HG03135 (cell line): Measurements from ENCODE around the gene LACRT.
"Not testable (repeated sequence)": the region's sequence is repeated elsewhere in the genome, so short reads cannot be mapped to it uniquely, and the experiment has no call there.

ENCODE experiments used
- ATAC-seq: cut with Tn5 transposase; IDR thresholded peaks from one replicate; pipeline ENCODE4 v1.9.1; 2021; ENCODE audit warnings: mild to moderate bottlenecking, moderate library complexity; ENCODE audit not compliant: unreplicated experiment

LACRT gene

DNA sequence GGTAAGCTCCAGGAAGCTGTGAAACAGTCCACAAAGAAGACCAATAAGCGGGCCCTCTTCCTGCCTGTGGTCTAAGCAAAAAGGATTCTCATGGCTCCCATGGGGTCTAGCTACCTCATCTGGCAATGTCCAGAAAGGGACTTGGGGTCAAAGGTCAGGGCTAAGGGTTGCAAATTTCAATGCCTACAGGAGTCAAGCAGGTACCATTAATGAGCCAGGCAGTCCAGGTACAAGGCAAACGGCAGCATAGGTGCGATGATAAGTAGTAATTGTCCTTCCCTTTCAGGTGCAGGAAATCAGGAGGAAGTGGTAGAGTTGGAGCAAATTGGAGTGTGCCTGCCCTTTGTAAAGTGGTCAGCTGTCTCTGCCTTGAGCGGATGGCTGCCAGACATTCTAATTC, 6.4 kb upstream of the LACRT start:
- ATAC-seq = no peak

DNA sequence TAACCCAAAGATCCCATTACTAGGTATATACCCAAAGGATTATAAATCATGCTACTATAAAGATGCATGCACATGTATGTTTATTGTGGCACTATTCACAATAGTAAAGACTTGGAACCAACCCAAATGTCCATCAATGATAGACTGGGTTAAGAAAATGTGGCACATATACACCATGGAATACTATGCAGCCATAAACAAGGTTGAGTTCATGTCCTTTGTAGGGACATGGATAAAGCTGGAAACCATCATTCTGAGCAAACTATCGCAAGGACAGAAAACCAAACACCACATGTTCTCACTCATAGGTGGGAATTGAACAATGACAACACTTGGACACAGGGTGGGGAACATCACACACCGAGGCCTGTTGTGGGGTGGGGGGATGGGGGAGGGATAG, 4.4 kb upstream of the LACRT start:
- not testable (repeated sequence) for ATAC-seq

DNA sequence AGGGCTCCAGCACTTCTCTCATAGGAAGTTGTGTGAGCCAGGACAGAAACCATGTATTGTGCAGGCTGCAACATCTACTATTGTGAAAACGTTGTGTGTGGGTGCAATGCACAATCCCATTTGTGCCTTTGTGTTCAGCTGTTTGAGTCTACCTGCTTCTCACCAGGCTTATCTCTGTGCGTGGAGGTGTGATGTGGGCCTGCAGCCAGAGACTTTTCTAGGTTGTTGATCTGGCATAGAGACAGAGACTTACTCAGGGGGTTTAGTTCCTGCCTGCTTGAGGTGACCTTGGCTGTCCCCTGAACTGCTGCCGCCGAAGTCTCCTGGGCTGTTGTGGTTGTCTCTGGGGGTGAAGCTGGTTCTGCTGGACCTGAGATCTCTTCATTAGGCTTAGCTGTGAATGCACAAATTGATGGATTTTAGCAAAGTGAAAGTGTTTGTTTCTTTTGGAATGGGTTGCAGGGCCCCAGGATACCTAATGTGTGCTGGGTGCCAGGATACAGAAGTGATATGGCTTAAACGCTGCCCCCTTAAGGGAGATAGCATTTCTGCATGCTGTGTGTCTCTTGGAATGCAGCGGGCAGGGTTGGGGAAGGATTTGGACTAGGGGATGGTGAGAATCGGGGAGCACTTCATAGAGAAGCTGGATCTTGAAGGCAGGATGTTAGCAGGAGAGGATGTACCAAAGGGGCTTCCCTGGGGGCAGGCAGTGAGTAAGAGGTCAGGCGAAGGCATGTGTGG, 2.5 kb downstream of the LACRT start:
- ATAC-seq = no peak

- no peak for ATAC-seq
Measured at GRCh38 chr12:54631551-54631950, 3.1 kb downstream of the LACRT start.

GRCh38 chr12:54629925-54630324, 4.8 kb downstream of the LACRT start:
- ATAC-seq = no peak

DNA sequence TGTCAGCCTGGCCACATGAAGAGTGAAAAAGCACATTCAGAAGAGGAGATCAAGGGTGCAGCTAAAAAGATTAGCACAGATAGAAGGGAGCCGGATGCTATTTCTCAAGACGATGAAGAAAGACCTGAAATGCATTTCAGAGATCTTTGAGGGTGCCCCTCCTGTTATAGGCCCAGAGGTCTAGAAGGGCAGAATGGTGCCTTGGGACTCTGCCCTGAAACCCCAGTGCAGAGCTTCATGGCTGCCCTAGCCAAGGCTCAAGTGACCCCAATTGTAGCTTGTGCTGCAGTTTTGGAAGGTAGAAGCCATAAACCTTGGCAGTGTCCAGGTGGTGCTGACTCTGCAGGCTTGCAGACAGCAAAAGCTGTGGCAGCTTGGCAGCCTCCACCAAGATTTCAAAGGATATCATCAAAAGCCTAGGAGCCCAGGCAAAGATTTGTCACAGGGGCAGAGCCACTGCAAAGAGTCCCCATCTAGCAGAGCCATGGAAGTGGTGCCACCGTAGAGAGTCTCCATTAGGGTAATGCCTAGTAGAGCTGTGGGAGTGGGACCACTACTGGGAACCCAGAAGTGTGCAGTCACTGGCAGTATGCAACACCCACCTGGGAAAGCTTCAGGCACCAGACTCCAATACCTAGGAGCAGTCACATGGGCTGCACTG, 6.4 kb downstream of the LACRT start:
- ATAC-seq = no peak

- no peak for ATAC-seq
Measured at GRCh38 chr12:54627304-54627703, 7.4 kb downstream of the LACRT start.

DNA sequence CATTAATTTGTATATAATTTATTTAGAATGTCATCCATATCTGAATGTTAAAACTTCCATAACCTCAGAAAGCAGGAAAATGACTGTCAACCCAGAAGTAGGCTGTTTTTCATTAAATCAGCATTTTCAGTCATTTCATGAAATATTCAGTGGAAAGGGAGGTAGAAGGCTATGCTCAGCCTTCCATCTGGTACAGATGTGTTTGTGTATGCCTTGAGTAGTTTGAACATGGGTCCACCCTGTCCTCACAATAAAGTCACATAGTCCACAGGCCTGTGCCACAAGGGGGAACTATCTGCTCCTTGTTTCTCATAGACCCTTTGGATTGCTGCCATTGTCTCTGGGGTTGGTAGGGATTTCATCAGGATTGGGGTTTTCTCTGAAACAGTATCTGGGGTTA, 9.1 kb downstream of the LACRT start:
- no peak for ATAC-seq

GRCh38 chr12:54624315-54625279, 10.1 kb downstream of the LACRT start:
- ATAC-seq = no peak

- no peak for ATAC-seq
Measured at GRCh38 chr12:54622463-54623183, 12.1 kb downstream of the LACRT start.

- no peak for ATAC-seq
Measured at GRCh38 chr12:54616933-54617680, 17.6 kb downstream of the LACRT start.

DNA sequence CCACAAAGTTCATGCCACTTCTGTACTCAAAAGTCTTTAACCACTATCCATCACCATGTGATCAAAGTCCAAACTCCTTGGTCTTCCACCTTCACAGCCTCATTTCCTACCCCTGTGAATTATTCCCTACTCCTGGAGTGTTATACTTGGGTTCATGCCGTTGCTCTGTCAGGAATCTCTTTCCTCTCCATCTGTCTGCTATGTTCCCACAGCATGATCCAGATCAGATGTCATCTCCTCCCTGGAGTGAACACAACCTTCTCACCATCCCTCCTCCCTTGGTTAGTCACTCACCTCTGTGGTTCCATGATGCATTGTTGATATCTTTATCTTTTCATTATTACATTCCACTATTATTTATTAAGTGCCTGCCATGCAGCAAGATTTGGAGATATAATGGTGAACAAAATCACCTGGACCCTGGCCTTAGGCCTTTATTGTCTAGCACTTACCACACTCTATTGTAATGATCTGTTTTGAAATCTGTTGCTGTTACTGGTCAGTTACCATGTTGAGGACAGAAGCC, 22.4 kb downstream of the LACRT start:
- ATAC-seq = no peak

DNA sequence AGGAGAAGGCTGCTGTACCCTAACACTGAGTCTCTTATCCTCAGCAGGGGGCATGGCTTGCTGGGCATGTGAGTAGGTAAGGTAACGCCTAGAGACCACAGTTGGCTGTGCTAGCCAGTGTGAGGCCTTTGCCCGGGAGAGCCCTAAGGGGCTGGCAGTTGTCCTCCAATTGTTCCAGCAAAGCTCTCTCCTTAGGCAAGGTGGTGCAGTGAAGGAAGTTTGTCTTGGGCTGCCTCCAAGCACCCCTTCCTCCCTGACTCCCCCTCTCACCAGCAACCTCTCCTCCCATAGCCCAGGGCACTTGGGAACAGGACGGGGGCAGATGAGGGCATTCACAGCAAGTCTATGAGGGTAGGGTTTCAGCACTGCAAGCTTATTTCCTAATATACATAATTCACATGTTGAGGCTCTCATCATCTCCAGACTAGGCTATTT, 23.0 kb downstream of the LACRT start:
- ATAC-seq = no peak

DNA sequence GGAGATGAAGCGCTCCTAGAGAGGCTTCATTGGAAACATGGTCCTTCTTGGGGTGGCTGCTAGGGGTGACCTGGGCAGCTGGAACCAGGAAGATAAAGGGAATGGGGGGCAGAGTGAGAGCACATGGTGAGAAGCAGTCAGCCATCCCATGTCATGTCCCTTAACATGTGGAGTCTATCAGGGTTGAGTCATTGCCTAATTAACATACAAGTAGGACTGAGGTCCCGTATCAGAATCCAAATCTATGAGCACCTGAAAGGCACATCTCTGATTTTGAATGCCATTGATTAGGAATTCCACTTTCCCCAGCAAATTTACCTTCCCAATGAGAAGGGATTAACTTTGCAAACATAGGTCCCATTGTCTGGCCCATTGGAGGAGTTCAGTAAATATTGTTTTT, 25.9 kb downstream of the LACRT start:
- ATAC-seq = no peak

DNA sequence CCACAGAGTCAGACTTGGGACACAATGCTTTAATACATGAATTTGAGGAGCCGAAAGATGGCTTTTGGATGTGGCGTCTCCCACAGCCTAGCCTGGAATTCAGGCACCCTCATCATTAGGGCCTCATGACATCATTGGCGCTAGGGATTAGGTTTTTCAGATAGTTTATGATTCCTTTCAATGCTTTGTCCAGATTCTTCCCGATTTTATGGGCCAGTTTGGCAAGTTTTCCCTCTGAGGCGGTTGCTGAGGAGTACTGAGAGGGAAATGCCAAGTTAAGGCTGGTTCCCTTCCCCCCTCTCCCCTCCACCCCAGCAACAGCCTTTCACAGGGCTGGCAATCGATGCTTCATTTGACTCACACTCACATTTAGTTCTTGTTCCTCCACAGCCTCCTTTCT, 26.5 kb downstream of the LACRT start:
- no peak for ATAC-seq

- ATAC-seq = no peak
Measured at GRCh38 chr12:54606556-54606955, 28.1 kb downstream of the LACRT start.

DNA sequence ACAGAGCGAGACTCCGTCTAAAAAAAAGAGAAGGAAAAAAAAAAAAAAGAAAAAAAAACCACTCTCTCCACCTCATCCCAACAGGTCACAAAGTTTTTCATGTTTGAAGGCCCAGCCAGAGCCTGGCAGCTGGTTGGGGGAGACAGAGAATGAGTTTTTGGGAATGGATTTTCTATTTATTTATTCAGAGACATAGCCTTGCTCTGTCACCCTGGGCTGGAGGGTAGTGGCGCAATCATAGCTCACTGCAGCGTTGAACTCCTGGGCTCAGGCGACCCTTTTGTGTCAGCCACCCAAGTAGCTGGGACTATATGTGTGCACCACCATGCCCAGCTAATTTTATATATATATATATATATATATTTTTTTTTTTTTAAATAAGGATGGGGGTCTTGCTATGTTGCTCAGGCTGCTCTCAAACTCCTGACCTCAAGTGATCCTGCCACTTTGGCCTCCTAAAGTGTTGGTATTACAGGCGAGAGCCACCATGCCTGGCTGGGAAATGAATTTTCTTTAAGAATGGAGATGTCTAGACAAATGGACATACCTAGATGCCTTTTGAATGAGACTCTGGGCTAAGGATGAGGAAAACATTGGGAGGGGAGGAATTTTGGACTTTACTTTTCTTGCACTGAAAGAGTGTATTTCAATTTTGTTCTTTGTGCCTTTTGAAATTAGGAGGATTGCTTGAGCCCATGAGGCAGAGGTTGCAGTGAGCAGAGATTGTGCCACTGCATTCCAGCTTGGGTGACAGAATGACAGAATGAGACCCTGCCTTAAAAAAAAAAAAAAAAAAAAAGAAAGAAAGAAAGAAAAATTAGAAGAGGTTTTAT, 29.3 kb downstream of the LACRT start:
- no peak for ATAC-seq

DNA sequence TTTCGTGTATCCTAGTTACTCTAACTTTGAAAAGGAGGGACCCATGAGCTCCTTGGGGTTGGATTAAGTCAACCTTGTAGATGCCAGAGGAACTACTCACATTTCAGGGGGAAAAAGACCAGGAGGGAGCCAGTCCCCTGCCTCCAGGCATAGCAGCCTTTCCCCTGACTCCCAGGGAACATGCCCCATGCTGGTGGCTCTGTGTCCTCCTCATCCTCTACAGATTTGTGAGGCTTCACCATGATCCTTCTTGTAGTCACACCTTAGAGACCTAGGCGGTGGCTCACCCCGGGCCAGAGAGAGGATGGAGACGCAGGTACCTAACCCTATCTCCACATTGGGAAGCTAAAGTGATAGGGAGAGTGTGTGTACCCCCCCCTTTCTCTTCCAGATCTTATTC, 30.3 kb downstream of the LACRT start:
- no peak for ATAC-seq

- no peak for ATAC-seq
Measured at GRCh38 chr12:54603872-54604271, 30.8 kb downstream of the LACRT start.
